NCI-H526 (cell line): ENCODE measurements around the gene IL3RA.
"Not testable (repeated sequence)": the region's sequence is repeated elsewhere in the genome, so short reads cannot be mapped to it uniquely, and the experiment has no call there.

Source experiments
- DNase-seq, 2 experiments: peaks; one replicate each; lab custom pipeline; 2025; lab: John Stamatoyannopoulos, UW

The IL3RA gene

DNA sequence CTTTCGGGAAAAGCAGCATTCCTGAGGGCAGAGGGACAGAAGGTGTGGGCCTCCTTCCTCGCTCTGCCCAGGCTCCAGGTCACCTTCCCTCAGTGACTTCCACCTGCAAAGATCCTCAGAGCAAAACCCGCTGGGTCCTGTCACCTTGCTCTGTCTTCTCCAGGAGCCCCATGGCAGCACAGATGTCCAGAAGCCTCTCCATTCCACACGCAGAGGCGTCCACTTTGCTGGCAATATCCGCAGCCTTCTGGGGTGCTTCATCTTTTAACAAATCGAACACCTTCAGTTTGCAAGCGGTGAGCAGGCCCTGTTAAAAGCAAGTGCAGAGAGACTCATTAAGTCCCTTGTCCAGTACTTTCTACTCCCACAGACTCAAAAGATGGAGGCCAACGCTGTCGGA, 88.8 kb downstream of the IL3RA start:
- DNase-seq, result no peak

DNA sequence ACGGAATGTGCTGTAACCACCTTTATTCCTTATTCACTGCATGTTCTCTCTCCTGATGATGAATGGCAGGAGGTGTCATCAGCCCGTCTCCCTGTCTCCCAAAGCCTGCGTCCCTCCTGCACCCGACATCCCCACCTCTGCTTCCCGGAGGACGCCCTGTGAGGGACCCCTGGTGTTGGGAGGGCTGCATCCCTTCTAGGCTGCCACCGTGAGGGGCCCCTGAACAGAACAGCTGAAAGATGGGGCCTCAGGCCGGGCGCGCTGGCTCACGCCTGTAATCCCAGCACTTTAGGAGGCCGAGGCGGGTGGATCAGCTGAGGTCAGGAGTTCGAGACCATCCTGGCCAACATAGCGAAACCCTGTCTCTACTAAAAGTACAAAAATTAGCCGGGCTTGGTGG, 89.7 kb downstream of the IL3RA start:
- not testable (repeated sequence) for DNase-seq

DNA sequence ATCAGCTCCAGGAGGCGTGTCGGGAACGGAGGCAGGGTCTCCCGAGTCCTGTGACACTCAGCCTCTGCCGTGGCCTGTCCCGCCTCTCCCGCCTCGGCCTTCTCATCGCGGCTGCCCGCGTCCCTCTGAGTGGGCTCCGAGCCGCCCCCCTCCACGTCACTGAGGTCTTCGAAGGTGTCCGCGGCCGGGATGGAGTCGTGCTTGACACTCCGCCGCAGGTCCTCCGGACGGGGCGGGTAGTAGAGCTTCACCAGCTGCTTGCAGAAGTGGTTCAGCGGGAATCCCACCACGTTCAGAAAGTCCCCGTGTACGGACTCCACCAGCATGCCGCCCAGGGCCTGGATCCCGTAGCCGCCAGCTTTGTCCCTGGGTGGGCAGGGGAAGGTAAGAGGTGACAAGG, 91.2 kb downstream of the IL3RA start:
- no peak for DNase-seq

DNA sequence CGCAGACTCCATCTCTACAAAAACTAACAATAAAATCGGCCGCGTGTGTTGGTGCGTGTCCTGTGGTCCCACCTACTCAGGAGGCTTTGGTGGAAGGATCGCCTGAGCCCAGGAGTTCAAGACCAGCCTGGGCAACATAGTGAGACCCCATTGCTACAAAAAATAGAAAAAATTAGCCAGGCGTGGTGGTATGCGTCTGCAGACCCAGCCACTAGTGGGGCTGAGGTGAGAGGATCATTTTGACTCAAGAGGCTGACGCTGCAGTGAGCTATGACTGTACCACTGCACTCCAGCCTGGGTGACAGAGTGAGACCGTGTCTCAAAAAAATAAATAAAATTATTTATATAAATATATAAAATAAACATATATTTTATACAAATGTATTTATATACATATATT, 93.9 kb downstream of the IL3RA start:
- no peak for DNase-seq
